Measurements from ENCODE around the gene CHID1. TPM values are rescaled to one million over a fixed set of nuclear protein-coding genes. Genes with fewer than 3 reads are reported as not detected.

Gene CHID1
- total and polyA plus RNA-seq, 2 of the 8 experiments (the other 6 are each of a cell fraction or from before 2014, with no cell fraction given): 81.2 to 88.5 TPM

DNA sequence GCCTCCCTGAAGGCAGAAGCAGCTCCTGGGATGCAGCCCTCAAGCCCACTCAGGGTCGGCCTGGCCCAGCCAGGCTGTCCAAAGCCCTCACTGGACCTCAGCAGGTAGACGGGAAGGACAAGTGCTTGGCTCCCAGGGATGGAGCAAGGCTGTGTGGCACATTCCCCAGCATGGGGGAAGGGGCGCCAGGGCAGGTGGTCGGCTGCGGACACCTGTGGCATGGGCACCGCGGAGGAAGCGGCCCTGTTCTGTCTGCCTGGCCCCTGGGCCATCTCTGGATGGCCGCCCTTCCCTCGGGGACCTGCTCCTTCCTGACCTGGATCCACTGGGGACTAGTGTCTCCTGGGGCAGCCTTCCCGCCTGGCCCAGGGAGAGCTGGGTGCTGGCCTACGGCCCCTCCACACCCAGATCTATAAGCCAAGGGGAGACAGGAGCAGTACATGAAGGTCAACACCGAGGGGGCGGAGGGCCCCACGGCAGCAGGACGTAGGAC, 26.0 kb downstream of the CHID1 start:
- H4K5ac ChIP-seq (ENCODE audit: insufficient read length, low read depth, low read length): no peak overlapping the region
- no peak overlapping the region for H3K4me2 ChIP-seq (ENCODE audit: insufficient read depth in 1 of 2, low read depth in 2 of 2, low read length in 2 of 2)
- 86% methylated on average over 16 of the region's 16 CpGs; no CpG with 5 or more reads in 1 of the 2 experiments for whole genome bisulfite sequencing, 2 experiments (ENCODE audit: extremely low coverage in 1 of 2, insufficient coverage in 1 of 2, insufficient read length in 1 of 2, insufficient replicate concordance in 2 of 2, low coverage in 1 of 2, low lambda C conversion rate in 2 of 2, missing lambda C conversion rate in 1 of 2)
- H3K36me3 ChIP-seq (ENCODE audit: control insufficient read depth in 2 of 4, insufficient read depth in 4 of 4, low read length in 3 of 4): peaks cover 2 to 20% (median 8%) of the 10 kb centered on the region in 4 experiments; a peak in 5 of 8 replicates
- no peak overlapping the region for H2BK12ac ChIP-seq (ENCODE audit: low read depth, low read length)
- DNase-seq (ENCODE audit: low read depth in 1 of 2, low spot score in 2 of 2): no peak
- no peak overlapping the region for H3K9ac ChIP-seq (replicated peaks in 1 of 4; ENCODE audit: extremely low read depth in 1 of 4, low read depth in 3 of 4, low read length in 3 of 4)
- H2BK15ac ChIP-seq (ENCODE audit: low read length): no peak overlapping the region
- no peak overlapping the region for H3K18ac ChIP-seq (ENCODE audit: extremely low read depth, low read length)
- H3K14ac ChIP-seq (ENCODE audit: insufficient read length): no peak overlapping the region
- H3K79me2 ChIP-seq (ENCODE audit: control insufficient read depth in 1 of 2, insufficient read depth in 2 of 2, low read length in 2 of 2): no peaks in the 10 kb centered on the region
- no peak overlapping the region for H3K4me3 ChIP-seq (ENCODE audit: extremely low read depth in 1 of 4, insufficient read depth in 2 of 4, low read depth in 3 of 4, low read length in 4 of 4)
- POLR2A ChIA-PET (ENCODE audit: partially characterized antibody): interaction anchor here (0.7 to 1.0 kb wide), 6 partner anchors 9 to 166 kb away, joined by 3 to 4 read pairs (median 3); no protein-coding TSS in a partner anchor
- no peak overlapping the region for H2AFZ ChIP-seq (ENCODE audit: low read length)
- no peak overlapping the region for H3K23ac ChIP-seq (ENCODE audit: insufficient read length)
- peaks cover 3 to 18% of the 10 kb centered on the region in 2 experiments for H4K20me1 ChIP-seq (replicated peaks in 1 of 2; ENCODE audit: control insufficient read depth in 1 of 2, insufficient read depth in 2 of 2, low read length in 2 of 2)
- H4K91ac ChIP-seq (replicated peaks; ENCODE audit: insufficient read length, low read length): no peak overlapping the region
- FAIRE-seq: no peak
- no peak for TF ChIP-seq PHF8 (conservative IDR thresholded peaks at IDR 0.05; ENCODE audit: low read depth, low read length)
- no peak for TF ChIP-seq RAD21 (IDR thresholded peaks at IDR 0.05 in 1 of 2, conservative IDR thresholded peaks at IDR 0.05 in 1 of 2; ENCODE audit: low read depth in 2 of 2, low read length in 2 of 2)
- TF ChIP-seq ZNF274 (IDR thresholded peaks at IDR 0.05; ENCODE audit: borderline replicate concordance, extremely low read depth, low read length): no peak
- TF ChIP-seq HDAC2 (IDR thresholded peaks at IDR 0.05; ENCODE audit: borderline replicate concordance in 1 of 2, low read depth in 2 of 2, low read length in 2 of 2): no peak
- TF ChIP-seq TCF12 (IDR thresholded peaks at IDR 0.05; ENCODE audit: low read depth, low read length): no peak
- no peak for TF ChIP-seq BCL11A (IDR thresholded peaks at IDR 0.05; ENCODE audit: low read depth in 2 of 2, low read length in 2 of 2)
- no peak for TF ChIP-seq CREB1 (IDR thresholded peaks at IDR 0.05)
- no peak for TF ChIP-seq SRF (IDR thresholded peaks at IDR 0.05; ENCODE audit: low read depth, low read length)
- TF ChIP-seq SP2 (IDR thresholded peaks at IDR 0.05; ENCODE audit: low read length): no peak
- no peak for TF ChIP-seq EZH2 (IDR thresholded peaks at IDR 0.05; ENCODE audit: low read depth, low read length, severe bottlenecking)
- no peak for TF ChIP-seq SUZ12 (IDR thresholded peaks at IDR 0.05; ENCODE audit: low read length)
- H2BK20ac ChIP-seq (ENCODE audit: low read length): no peak overlapping the region
- H3K4ac ChIP-seq (replicated peaks; ENCODE audit: insufficient read length, low read depth, low read length): no peak overlapping the region
- no peak overlapping the region for H3K27ac ChIP-seq (ENCODE audit: low read depth, low read length)
- no peaks in the 10 kb centered on the region for H3K27me3 ChIP-seq (replicated peaks in 1 of 4; ENCODE audit: control insufficient read depth in 3 of 4, extremely low read depth in 1 of 4, insufficient read depth in 3 of 4, low read length in 3 of 4)
- CTCF ChIA-PET (ENCODE audit: partially characterized antibody): interaction anchor here (1.0 to 1.4 kb wide), 3 partner anchors 10 to 16 kb away, joined by 3 to 7 read pairs (median 3); no protein-coding TSS in a partner anchor
- no peak overlapping the region for H2BK120ac ChIP-seq (replicated peaks; ENCODE audit: low read depth, low read length)
- H3K9me3 ChIP-seq (ENCODE audit: insufficient read depth in 2 of 2, low read depth in 1 of 2, low read length in 1 of 2): no peaks in the 10 kb centered on the region
- H3K4me1 ChIP-seq (replicated peaks in 1 of 4; ENCODE audit: control insufficient read depth in 3 of 4, insufficient read depth in 4 of 4, low read length in 3 of 4): no peaks in the 10 kb centered on the region
- H4K8ac ChIP-seq (ENCODE audit: extremely low read depth, insufficient read depth, low read length): no peak overlapping the region
- no peak overlapping the region for H3K56ac ChIP-seq (replicated peaks; ENCODE audit: insufficient read length, low read depth, low read length)
- H2BK5ac ChIP-seq (ENCODE audit: low read depth, low read length): no peak overlapping the region
- no peak overlapping the region for H2AK5ac ChIP-seq (ENCODE audit: low read depth, low read length)
- H3K79me1 ChIP-seq (ENCODE audit: low read depth, low read length): no peaks in the 10 kb centered on the region
- no peaks in the 10 kb centered on the region for H3K23me2 ChIP-seq (ENCODE audit: low read depth, low read length)
